ENCODE data around the gene CALHM2. TPM values are rescaled to one million over a fixed set of nuclear protein-coding genes. Genes with fewer than 3 reads are reported as not detected.

Gene CALHM2
- polyA plus RNA-seq, 1 donor (not counting 4 experiments of a cell fraction or from before 2014, with no cell fraction given), result 0.92 TPM

DNA sequence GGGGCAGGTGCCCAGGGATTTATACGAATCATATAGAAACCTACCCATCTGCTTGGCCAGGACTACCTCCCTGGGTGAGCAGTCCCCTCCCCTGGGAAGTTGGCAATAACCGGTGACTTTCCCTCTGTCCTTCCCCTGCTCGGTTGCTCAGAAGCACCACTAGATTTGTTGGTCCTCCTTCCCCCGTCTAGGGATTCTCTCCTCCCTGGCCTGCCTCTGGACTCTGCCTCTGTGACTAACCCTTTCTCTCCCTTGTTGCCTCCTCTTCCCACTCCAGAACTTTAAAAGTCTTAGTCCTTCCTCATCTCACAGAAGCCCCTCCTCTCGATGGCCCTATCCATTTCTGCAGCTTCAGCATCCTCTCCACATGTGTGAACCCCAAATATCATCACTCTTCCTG is 17.0 kb upstream of the CALHM2 start:
- no peak for TF ChIP-seq EZH2 (IDR thresholded peaks at IDR 0.05; ENCODE audit: low read length)
- H4K20me1 ChIP-seq (ENCODE audit: control insufficient read depth, extremely low read depth, insufficient read depth, low read length), result no peaks in the 10 kb centered on the region
- dilution Hi-C loops (cut with MboI; ENCODE audit: extremely low pct_ligation_motif_present, low sequenced_read_pairs), result no loop called here
- no peak overlapping the region for H3K4me2 ChIP-seq (ENCODE audit: control insufficient read depth, extremely low read depth, insufficient read depth, low read depth, low read length)
- H3K9ac ChIP-seq (ENCODE audit: control insufficient read depth, extremely low read depth, insufficient read depth, low read length), result no peak overlapping the region
- H3K9me3 ChIP-seq (ENCODE audit: control insufficient read depth, low read depth, low read length), result no peaks in the 10 kb centered on the region
- no peak overlapping the region for H3K27ac ChIP-seq (ENCODE audit: control insufficient read depth, insufficient read depth, low read length)
- no peak overlapping the region for H2AFZ ChIP-seq (ENCODE audit: control insufficient read depth, low read length)
- no peak for DNase-seq (ENCODE audit: low read depth, low spot score)
- no peaks in the 10 kb centered on the region for H3K36me3 ChIP-seq (ENCODE audit: control insufficient read depth in 2 of 2, extremely low read depth in 1 of 2, insufficient read depth in 2 of 2, low read length in 2 of 2)
- H3K9me1 ChIP-seq (ENCODE audit: control insufficient read depth, extremely low read depth, insufficient read depth, low read length), result no peaks in the 10 kb centered on the region
- H3K4me3 ChIP-seq (ENCODE audit: control insufficient read depth in 2 of 3, extremely low read depth in 1 of 3, insufficient read depth in 2 of 3, low read depth in 1 of 3, low read length in 3 of 3), result no peak overlapping the region
- H3K79me2 ChIP-seq (ENCODE audit: control insufficient read depth, insufficient read depth, low read length), result no peaks in the 10 kb centered on the region
- peaks cover 3% of the 10 kb centered on the region for H3K4me1 ChIP-seq (ENCODE audit: control insufficient read depth, extremely low read depth, insufficient read depth, low read length)
- no peak for FAIRE-seq
- H3K27me3 ChIP-seq (ENCODE audit: control insufficient read depth, extremely low read depth, insufficient read depth, low read length), result peaks cover 4% of the 10 kb centered on the region

DNA sequence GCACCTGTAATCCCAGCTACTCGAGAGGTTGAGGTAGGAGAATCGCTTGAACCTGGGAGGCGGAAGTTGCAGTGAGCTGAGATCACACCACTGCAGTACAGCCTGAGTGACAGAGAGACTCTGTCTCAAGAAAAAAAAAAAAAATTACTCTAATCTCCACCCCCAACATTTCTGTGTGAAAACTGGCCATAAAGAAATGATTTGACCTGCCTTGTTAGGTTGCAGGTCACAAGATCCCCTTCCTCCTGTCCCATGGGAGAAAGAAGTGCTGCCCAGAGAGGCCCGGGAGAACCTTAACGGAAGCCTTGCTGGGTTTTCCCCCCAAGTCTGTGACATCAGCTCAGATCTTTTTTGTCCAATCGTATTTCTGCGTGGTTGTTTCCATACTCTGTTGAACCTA is 15.2 kb upstream of the CALHM2 start:
- no peak overlapping the region for H3K9ac ChIP-seq (ENCODE audit: control insufficient read depth, extremely low read depth, insufficient read depth, low read length)
- H2AFZ ChIP-seq (ENCODE audit: control insufficient read depth, low read length), result no peak overlapping the region
- H3K4me3 ChIP-seq (ENCODE audit: control insufficient read depth in 2 of 3, extremely low read depth in 1 of 3, insufficient read depth in 2 of 3, low read depth in 1 of 3, low read length in 3 of 3), result no peak overlapping the region
- peaks cover 3% of the 10 kb centered on the region for H3K4me1 ChIP-seq (ENCODE audit: control insufficient read depth, extremely low read depth, insufficient read depth, low read length)
- H3K27ac ChIP-seq (ENCODE audit: control insufficient read depth, insufficient read depth, low read length), result no peak overlapping the region
- no peaks in the 10 kb centered on the region for H3K79me2 ChIP-seq (ENCODE audit: control insufficient read depth, insufficient read depth, low read length)
- H3K9me1 ChIP-seq (ENCODE audit: control insufficient read depth, extremely low read depth, insufficient read depth, low read length), result no peaks in the 10 kb centered on the region
- peaks cover 7% of the 10 kb centered on the region for H3K27me3 ChIP-seq (ENCODE audit: control insufficient read depth, extremely low read depth, insufficient read depth, low read length)
- H3K9me3 ChIP-seq (ENCODE audit: control insufficient read depth, low read depth, low read length), result no peaks in the 10 kb centered on the region
- DNase-seq (ENCODE audit: low read depth, low spot score), result no peak
- H3K36me3 ChIP-seq (ENCODE audit: control insufficient read depth in 2 of 2, extremely low read depth in 1 of 2, insufficient read depth in 2 of 2, low read length in 2 of 2), result no peaks in the 10 kb centered on the region
- H4K20me1 ChIP-seq (ENCODE audit: control insufficient read depth, extremely low read depth, insufficient read depth, low read length), result no peaks in the 10 kb centered on the region
- dilution Hi-C loops (cut with MboI; ENCODE audit: extremely low pct_ligation_motif_present, low sequenced_read_pairs), result no loop called here
- no peak overlapping the region for H3K4me2 ChIP-seq (ENCODE audit: control insufficient read depth, extremely low read depth, insufficient read depth, low read depth, low read length)
- FAIRE-seq, result no peak
- no peak for TF ChIP-seq EZH2 (IDR thresholded peaks at IDR 0.05; ENCODE audit: low read length)
- TF ChIP-seq, protein P1, sequence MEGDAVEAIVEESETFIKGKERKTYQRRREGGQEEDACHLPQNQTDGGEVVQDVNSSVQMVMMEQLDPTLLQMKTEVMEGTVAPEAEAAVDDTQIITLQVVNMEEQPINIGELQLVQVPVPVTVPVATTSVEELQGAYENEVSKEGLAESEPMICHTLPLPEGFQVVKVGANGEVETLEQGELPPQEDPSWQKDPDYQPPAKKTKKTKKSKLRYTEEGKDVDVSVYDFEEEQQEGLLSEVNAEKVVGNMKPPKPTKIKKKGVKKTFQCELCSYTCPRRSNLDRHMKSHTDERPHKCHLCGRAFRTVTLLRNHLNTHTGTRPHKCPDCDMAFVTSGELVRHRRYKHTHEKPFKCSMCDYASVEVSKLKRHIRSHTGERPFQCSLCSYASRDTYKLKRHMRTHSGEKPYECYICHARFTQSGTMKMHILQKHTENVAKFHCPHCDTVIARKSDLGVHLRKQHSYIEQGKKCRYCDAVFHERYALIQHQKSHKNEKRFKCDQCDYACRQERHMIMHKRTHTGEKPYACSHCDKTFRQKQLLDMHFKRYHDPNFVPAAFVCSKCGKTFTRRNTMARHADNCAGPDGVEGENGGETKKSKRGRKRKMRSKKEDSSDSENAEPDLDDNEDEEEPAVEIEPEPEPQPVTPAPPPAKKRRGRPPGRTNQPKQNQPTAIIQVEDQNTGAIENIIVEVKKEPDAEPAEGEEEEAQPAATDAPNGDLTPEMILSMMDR (optimal IDR thresholded peaks at IDR 0.05 in 1 of 3, IDR thresholded peaks at IDR 0.05 in 1 of 3, conservative IDR thresholded peaks at IDR 0.05 in 1 of 3; ENCODE audit: extremely low read depth in 1 of 3, insufficient read depth in 2 of 3, low read length in 3 of 3), result no peak

DNA sequence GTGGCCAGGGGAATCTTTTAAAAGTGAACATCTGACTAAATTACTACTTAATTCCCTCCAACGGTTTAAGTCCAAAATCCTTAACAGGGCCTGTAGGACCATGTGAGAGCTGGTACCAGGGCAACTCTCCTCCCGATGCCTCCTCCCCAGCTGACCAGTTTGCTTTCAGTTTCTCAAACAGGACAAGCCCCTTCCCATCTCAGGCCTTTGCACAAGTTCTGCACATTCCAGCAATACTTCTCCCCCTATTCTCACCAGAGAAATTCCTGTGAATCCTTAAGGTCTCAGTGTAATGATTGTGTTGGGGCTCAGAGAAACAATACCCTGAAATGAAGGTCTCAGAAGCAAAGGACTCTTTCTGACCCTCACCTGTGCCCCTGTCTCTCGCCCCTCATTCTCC is 14.6 kb upstream of the CALHM2 start:
- Histone ChIP-seq H3K9me1 (ENCODE audit: control insufficient read depth, extremely low read depth, insufficient read depth, low read length) (no peaks in the 10 kb centered on the region), H3K9ac (ENCODE audit: control insufficient read depth, extremely low read depth, insufficient read depth, low read length) (no peak overlapping the region), H3K27ac (ENCODE audit: control insufficient read depth, insufficient read depth, low read length) (no peak overlapping the region), H3K4me1 (ENCODE audit: control insufficient read depth, extremely low read depth, insufficient read depth, low read length) (no peaks in the 10 kb centered on the region), H3K36me3 (ENCODE audit: control insufficient read depth in 2 of 2, extremely low read depth in 1 of 2, insufficient read depth in 2 of 2, low read length in 2 of 2) (no peaks in the 10 kb centered on the region), H3K79me2 (ENCODE audit: control insufficient read depth, insufficient read depth, low read length) (no peaks in the 10 kb centered on the region), H3K4me2 (ENCODE audit: control insufficient read depth, extremely low read depth, insufficient read depth, low read depth, low read length) (no peak overlapping the region), H3K4me3 (ENCODE audit: control insufficient read depth in 2 of 3, extremely low read depth in 1 of 3, insufficient read depth in 2 of 3, low read depth in 1 of 3, low read length in 3 of 3) (no peak overlapping the region), H4K20me1 (ENCODE audit: control insufficient read depth, extremely low read depth, insufficient read depth, low read length) (no peaks in the 10 kb centered on the region), H3K27me3 (ENCODE audit: control insufficient read depth, extremely low read depth, insufficient read depth, low read length) (peaks cover 9% of the 10 kb centered on the region), H2AFZ (ENCODE audit: control insufficient read depth, low read length) (no peak overlapping the region), H3K9me3 (ENCODE audit: control insufficient read depth, low read depth, low read length) (no peaks in the 10 kb centered on the region)
- FAIRE-seq (no peak), DNase-seq (ENCODE audit: low read depth, low spot score) (no peak)
- dilution Hi-C loops (cut with MboI; ENCODE audit: extremely low pct_ligation_motif_present, low sequenced_read_pairs), result no loop called here
- TF ChIP-seq, protein P1 (optimal IDR thresholded peaks at IDR 0.05 in 1 of 3, IDR thresholded peaks at IDR 0.05 in 1 of 3, conservative IDR thresholded peaks at IDR 0.05 in 1 of 3; ENCODE audit: extremely low read depth in 1 of 3, insufficient read depth in 2 of 3, low read length in 3 of 3), result no peak
- no peak for TF ChIP-seq EZH2 (IDR thresholded peaks at IDR 0.05; ENCODE audit: low read length)

Measured in keratinocyte (primary cell).